NAMALWA (cell line): ENCODE measurements around the gene MMD.
"Not testable (repeated sequence)": the region's sequence is repeated elsewhere in the genome, so short reads cannot be mapped to it uniquely, and the experiment has no call there.

ENCODE experiments used
- DNase-seq: peaks from one replicate; pipeline ENCODE4 v3.0.0-alpha.2; 2015; ENCODE audit warnings: low spot score

Gene MMD

DNA sequence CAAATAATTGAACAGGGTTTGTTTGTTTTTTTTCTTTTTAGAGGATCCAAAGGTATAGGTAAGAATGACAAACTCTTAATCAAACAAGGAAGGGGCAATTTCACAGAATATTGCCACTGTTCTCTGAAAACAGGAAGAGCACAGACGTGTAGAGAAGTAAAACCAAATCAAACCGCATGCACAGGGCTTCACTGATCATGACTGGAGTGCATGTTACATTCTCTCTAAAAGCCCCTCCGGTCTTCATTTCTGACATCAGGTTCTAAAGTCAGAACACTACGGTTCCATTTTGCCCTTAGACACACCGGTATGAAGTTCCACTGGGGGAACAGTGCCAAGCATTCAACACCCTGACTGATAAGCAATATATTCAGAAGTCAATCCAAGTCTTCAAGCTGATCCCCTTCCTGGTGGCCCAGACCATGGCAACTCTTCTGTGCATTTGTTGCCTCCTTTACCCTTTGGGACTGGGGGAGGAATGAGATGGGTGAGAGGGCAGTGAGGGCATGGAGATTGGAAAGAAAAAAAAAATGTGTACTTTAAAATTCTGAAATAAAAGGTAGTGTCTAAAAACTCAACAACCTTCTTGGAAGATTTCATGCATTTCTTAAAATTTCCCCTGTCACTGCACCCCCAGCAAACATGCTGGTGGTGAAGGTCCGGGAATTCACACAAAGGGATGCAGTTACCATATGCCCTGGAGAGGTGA, 1.4 kb downstream of the MMD start:
- DNase-seq = peak; percentile 87

DNA sequence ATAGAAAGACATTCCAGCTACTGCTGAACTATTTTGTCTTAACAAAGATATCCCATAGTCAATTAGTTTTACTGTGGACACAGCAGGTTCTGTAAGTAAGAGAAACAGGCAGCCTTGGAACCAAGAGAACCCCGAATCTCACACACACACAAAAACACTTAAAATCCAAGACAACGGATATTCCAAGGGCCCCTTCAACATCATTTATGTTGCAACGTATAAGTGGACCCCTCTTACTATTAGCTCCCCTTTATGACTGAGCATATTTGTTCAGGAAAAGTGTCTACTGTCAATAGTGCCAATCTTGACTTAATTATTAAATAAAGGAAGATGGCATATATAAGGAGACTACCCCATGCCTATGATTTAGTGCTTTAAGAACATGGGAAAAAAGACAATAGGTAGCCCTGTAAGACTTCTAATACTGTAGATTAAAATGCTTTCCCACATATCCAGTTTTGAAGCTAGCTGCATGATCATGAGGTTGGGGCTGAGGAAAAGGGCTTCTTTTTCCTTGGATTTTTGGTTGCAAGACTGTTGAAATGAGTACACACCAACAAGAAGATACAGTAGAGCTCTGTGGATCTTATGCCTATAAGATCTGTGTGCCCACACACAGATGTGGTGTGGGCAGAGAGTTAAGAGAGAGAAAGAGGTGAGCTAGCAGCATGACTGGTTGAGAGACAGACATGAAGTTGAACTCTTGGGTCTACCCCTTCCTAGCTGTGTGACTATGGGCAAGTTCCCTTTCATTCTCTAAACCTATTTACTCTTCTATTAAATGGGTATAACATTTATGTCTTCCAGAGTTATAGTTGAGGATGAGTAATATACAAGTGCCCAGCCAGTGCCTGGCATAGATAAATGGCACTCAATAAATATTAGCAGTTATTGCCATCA, 3.0 kb downstream of the MMD start:
- DNase-seq = no peak

GRCh38 chr17:55417411-55418268, 4.0 kb downstream of the MMD start:
- DNase-seq = no peak

GRCh38 chr17:55416470-55417052, 5.1 kb downstream of the MMD start:
- DNase-seq = no peak

DNA sequence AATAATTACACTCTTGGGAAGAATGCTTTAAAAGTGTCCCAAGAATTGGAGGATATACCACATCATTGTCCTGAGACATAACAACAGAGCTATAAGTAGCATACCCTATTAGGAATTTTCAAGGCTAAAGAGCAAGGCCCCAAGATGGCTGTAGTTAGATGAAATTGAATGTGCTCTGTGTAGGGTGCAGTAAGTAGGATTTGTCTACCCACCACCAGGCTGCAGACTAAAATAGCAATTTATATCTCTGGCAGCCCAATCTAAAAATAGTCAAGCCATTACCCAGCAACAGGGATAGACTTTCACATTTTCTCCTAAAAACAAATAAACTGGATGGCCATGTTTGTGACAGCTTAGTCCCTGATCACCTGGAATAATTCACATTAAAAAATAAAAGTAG, 5.6 kb downstream of the MMD start:
- DNase-seq = no peak

- DNase-seq = no peak
Observed at GRCh38 chr17:55414983-55415382, 6.7 kb downstream of the MMD start.

DNA sequence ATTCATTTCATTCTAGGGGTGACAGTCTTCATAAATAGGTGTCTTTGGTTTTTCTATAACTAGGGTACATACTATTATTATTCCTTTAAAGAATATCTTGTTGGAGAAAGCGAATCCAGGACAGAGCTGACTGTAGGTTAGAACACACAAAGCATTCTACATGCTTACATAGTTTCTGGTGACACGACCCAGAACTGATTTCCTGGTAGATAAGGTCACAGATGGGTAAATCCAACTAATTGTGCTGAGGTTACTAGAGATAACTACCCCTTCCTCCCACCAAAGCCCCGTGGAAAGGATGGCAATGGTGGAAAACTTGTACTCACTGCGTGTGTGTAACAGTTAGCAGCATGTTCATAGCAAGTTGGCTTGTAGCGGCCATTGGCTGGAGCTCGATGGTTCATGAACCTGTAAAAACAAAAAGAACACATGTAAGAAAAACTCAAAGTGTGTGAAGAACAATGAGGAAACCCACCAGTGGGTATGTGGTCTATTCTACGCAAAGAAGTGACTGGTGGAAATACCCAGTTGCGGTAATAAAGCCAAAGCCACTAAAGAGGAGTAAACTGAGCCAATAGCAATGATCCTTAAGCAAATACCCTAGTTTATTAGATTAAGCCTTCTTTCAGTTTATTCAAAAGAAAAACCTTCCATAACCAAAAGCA, 7.7 kb downstream of the MMD start:
- no peak for DNase-seq

- DNase-seq = no peak
Observed at GRCh38 chr17:55411463-55411855, 10.2 kb downstream of the MMD start.

DNA sequence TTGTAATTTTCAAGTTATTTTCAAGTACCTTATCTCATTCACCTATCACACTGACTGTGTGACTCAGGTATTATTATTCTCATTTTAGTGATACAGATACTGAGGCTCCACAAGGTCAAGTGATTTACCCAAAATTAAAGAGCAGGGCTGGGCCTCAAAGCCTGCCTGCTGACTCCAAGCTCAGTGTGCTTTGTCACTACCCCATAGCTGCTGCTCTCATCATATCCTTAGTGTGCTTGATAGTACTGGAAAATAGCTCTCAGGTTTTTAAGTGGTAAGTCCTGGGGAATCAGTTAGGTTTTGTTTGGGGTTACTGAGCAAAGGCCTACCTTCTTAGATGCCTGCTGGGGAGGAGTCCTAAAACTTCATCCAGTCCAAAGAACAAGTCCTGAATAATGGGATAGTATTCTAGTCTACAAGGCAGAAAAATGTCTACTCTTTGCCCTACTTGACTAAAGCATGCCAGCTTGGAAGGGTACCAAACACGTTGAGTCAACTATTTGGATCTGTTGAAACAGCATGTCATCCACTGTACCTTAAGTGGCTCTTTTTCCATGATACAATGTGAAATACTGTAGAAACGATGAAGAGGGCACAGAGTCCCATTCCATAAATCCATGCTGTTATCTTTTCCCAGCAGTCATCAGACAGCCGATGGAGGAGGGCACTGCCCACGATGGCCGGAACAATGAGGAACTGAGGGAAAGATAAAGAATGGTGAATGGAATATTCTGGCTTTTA, 10.7 kb downstream of the MMD start:
- DNase-seq = no peak

GRCh38 chr17:55409030-55409800, 12.4 kb downstream of the MMD start:
- DNase-seq = no peak

DNA sequence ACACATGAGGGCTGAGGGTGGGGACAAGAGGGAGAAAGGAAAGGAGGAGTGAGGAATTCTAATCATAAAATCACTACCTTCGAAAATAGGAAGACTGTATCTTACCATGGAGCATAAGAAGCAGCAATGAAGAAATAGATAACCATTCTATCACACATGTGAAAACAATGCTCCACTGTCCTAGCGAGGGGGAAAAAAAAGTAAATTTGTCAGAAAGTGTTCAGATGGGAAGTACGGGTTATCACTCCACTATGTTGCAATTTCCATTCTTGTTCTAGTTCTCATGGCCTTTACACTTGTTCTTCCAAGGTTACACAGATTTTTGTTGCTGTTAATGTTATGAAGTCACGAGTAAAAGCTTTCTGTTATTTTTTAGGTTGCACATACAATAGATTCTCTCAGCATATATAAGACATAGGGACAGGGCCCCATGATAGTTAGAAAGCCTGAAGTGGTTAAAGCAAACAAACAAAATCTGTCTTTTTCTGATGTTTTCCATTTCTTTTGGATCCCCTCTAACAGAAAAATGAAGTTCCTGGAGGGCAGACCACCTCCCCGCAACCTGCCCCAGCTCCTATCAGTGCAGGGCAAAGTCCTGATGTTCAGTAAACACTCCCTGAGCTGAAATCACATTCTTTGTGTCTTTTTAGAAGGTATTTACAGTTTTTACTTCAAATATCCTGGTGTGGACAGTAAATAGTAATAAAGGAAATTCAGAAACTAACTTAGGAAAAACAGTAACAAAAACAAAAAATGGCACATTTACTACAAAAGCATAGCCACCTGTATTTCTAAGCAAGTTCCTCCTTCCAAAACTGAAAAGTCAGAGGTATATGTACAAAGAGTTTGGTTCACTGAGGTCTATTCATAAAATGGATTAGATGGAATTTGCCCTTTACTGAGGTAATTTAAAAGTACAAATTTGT, 13.7 kb downstream of the MMD start:
- no peak for DNase-seq

GRCh38 chr17:55405600-55405999, 16.0 kb downstream of the MMD start:
- no peak for DNase-seq

GRCh38 chr17:55404197-55404596, 17.4 kb downstream of the MMD start:
- not testable (repeated sequence) for DNase-seq

GRCh38 chr17:55402374-55402773, 19.3 kb downstream of the MMD start:
- no peak for DNase-seq

DNA sequence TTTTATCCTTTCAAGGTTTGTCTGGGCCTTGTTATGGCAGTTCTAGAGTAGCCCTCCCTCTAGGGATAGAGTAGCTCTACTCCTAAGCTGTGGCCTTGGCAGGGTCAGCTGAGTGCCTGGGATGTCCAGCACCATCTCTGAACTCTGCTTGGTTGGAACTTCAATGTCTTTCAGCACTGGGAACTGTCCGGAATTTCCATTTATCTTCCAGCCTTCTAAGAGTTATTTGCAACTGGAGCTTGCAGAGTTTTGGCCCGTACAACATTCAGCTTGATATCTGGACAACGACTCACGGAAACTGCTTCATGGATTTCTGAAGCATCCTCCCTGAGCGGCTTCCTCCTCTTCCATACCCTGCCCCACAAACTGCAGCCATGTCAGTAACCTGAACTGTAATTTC, 22.9 kb downstream of the MMD start:
- no peak for DNase-seq

GRCh38 chr17:55395803-55396505, 25.7 kb downstream of the MMD start:
- DNase-seq = no peak

DNA sequence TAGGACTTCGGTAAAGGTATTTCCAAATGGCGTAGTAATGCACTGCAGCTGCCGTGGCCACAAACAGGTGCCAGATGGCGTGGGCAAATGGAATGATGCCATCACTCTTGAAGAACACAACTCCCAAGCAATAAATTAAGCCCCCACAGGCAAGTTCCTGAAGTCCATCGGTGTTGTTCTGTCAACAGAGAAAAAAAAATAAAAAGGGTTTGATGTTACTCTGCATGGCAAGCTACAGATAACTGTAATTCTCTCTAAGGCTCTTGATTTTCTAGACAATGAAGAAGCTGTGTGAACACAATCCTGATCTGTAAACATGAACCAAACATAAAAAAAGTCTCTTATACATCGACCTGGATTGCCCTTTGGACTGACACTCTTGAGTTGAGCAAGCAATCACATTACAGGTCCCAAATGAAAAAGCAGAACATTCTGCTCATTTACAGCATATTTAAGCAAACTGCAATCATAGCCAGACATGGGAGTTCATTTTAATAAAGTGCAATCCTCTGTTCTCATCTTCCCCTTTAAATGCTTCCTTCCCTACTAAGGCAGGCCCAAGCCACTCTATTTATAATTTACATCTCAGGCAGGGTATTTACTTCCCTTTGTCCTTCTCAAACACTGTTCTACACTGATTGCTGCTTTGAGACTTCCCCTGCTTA, 27.1 kb downstream of the MMD start:
- no peak for DNase-seq
